HEK293T (cell line): Measurements from ENCODE around the gene HDAC8.
"Not testable (repeated sequence)": the region's sequence is repeated elsewhere in the genome, so short reads cannot be mapped to it uniquely, and the experiment has no call there.

ENCODE experiments used
- CTCF ChIA-PET: fragments of 350-600 bp; formaldehyde crosslinking; extraction: SDS; loops from one replicate; lab custom pipeline; 2021; ENCODE audit warnings: antibody characterized with exemption, inconsistent platforms; lab: Yijun Ruan, JAX
- POLR2A ChIA-PET: fragments of 350-600 bp; formaldehyde crosslinking; extraction: SDS; loops from one replicate; lab custom pipeline; 2020; ENCODE audit warnings: antibody characterized with exemption, inconsistent platforms; lab: Yijun Ruan, JAX
- DNase-seq: peaks from one replicate; pipeline ENCODE4 v3.0.0; 2012; ENCODE audit warnings: mixed read lengths; ENCODE audit errors: extremely low spot score
- ARNT ChIP-seq: fragments of 450-650 bp; IDR thresholded peaks from 2 replicates; pipeline ENCODE4 v1.6.1; 2017; ENCODE audit warnings: mild to moderate bottlenecking
- BHLHE40 ChIP-seq: fragments of 450-650 bp; IDR thresholded peaks from 2 replicates; pipeline ENCODE4 v1.6.1; 2016; ENCODE audit warnings: mild to moderate bottlenecking, moderate library complexity, borderline replicate concordance
- CTBP1 ChIP-seq: fragments of 450-650 bp; IDR thresholded peaks from 2 replicates; pipeline ENCODE4 v1.6.1; 2016; ENCODE audit warnings: borderline replicate concordance
- ELF4 ChIP-seq: fragments of 450-650 bp; IDR thresholded peaks from 2 replicates; pipeline ENCODE4 v1.6.1; 2017; ENCODE audit warnings: antibody characterized with exemption
- FOXA1 ChIP-seq: fragments of 450-650 bp; IDR thresholded peaks from 2 replicates; pipeline ENCODE4 v1.6.1; 2016; ENCODE audit warnings: mild to moderate bottlenecking
- FOXK2 ChIP-seq: fragments of 450-650 bp; IDR thresholded peaks from 2 replicates; pipeline ENCODE4 v1.6.1; 2016; ENCODE audit warnings: mild to moderate bottlenecking
- FOXM1 ChIP-seq: fragments of 450-650 bp; IDR thresholded peaks from 2 replicates; pipeline ENCODE4 v1.6.1; 2017; ENCODE audit warnings: mild to moderate bottlenecking, borderline replicate concordance
- HDGF ChIP-seq: fragments of 450-650 bp; IDR thresholded peaks from 2 replicates; pipeline ENCODE4 v1.6.1; 2017; ENCODE audit warnings: antibody characterized with exemption, borderline replicate concordance
- L3MBTL2 ChIP-seq: fragments of 450-650 bp; conservative IDR thresholded peaks from 2 replicates; pipeline ENCODE4 v1.6.1; 2016; ENCODE audit warnings: mild to moderate bottlenecking
- LEF1 ChIP-seq: fragments of 450-650 bp; IDR thresholded peaks from 2 replicates; pipeline ENCODE4 v1.6.1; 2017; ENCODE audit warnings: mild to moderate bottlenecking, borderline replicate concordance
- NFRKB ChIP-seq: fragments of 450-650 bp; IDR thresholded peaks from 2 replicates; pipeline ENCODE4 v1.6.1; 2016; ENCODE audit warnings: mild to moderate bottlenecking, moderate library complexity
- SP1 ChIP-seq: fragments of 450-650 bp; IDR thresholded peaks from 2 replicates; pipeline ENCODE4 v1.6.1; 2017
- SUZ12 ChIP-seq: fragments of 450-650 bp; IDR thresholded peaks from 2 replicates; pipeline ENCODE4 v1.6.1; 2016; ENCODE audit warnings: mild to moderate bottlenecking
- TARDBP ChIP-seq: fragments of 450-650 bp; IDR thresholded peaks from 2 replicates; pipeline ENCODE4 v1.6.1; 2016
- ZNF384 ChIP-seq: fragments of 450-650 bp; IDR thresholded peaks from 2 replicates; pipeline ENCODE4 v1.6.1; 2016
- TF ChIP-seq, protein P1 (sequence below): fragments of 450-650 bp; IDR thresholded peaks from 2 replicates; pipeline ENCODE4 v1.6.1; 2016

Gene HDAC8

DNA sequence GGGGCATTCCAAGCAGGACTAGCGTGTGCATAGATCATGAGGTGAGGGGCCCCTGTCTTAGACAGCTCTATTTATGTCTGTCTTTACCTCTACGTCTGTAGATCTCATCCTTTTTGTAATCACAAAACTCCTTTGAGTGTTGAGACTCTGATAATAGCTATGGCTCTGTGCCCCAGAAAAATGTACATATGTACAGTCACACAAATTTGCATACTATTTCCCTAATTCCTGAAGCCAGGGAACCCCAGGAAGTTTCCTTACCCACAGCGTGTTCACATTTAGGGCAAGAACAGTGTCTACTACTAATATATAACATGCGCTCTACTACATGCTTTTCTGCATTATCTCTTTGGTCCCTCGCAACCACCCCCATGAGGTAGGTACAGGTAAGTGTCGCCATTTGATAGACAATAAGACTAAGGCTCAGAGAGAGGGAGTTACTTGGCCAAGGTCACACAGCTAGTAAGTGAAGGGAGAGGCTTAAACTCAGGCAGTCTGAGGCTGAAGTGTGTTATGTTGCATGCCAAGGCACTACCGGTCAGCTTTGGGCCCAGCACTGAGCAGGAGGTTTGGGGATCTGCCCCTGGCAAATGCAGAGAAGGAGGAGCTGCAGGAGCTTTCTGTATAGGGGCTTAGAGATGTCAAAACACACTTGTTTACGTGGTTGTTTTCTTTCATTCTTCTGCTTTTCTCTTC lies 245.9 kb downstream of the HDAC8 start:
- POLR2A ChIA-PET = no interaction called here
- TF ChIP-seq ARNT (no peak), SP1 (no peak), ELF4 (no peak), FOXA1 (no peak), ZNF384 (no peak), L3MBTL2 (no peak), FOXK2 (no peak), HDGF (no peak), LEF1 (no peak), BHLHE40 (no peak), FOXM1 (no peak), NFRKB (no peak), TARDBP (no peak)
- TF ChIP-seq, protein P1, sequence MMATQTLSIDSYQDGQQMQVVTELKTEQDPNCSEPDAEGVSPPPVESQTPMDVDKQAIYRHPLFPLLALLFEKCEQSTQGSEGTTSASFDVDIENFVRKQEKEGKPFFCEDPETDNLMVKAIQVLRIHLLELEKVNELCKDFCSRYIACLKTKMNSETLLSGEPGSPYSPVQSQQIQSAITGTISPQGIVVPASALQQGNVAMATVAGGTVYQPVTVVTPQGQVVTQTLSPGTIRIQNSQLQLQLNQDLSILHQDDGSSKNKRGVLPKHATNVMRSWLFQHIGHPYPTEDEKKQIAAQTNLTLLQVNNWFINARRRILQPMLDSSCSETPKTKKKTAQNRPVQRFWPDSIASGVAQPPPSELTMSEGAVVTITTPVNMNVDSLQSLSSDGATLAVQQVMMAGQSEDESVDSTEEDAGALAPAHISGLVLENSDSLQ = no peak
- DNase-seq = no peak
- CTCF ChIA-PET = no interaction called here

DNA sequence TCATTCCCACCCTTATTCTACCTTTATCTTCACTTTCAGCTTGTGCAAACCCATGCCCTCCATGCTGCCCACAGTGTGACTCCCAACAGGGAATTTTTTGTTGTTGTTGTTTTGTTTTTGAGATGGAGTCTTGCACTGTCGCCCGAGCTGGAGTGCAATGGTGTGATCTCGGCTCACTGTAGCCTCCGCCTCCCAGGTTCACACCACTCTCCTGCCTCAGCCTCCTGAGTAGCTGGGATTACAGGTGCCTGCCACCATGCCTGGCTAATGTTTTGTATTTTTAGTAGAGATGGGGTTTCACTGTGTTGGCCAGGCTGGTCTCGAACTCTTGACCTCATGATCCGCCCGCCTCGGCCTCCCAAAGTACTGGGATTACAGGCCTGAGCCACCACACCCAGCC lies 253.0 kb downstream of the HDAC8 start:
- DNase-seq, CTCF ChIA-PET, POLR2A ChIA-PET: not testable (repeated sequence)

DNA sequence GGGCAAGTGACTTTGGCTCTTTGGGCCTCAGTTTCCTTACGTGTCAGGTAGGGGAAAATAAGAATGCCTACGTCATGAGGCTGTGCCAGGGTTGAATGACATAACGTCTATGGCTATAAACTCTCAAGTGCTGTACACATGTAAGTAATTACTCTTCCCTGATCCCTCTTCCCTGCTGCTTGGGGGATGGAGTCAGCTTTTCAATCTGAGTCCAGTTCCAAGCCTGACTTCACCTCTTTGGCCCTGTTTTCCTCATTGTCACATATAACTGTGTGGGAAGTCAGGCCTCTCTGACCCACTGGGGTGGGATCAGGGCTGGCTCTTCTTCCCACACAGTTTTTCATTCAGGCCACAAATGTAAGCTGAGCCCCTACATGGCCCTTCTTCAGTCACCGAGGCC lies 255.5 kb downstream of the HDAC8 start:
- DNase-seq = no peak
- TF ChIP-seq, protein P1 = no peak
- TF ChIP-seq FOXA1 (no peak), SUZ12 (no peak), ARNT (no peak), NFRKB (no peak), SP1 (no peak), ZNF384 (no peak), TARDBP (no peak), BHLHE40 (no peak), FOXM1 (no peak), LEF1 (no peak)
- CTCF ChIA-PET = interaction anchor here (1.2 kb wide), 1 partner anchor 40 kb away, joined by 4 read pairs; the partner anchor contains the start of gene RPS4X
- POLR2A ChIA-PET = interaction anchor here (0.9 to 2.3 kb wide), 3 partner anchors 9 to 40 kb away, joined by 3 to 10 read pairs (median 4); partner anchors contain the start of gene RPS4X

DNA sequence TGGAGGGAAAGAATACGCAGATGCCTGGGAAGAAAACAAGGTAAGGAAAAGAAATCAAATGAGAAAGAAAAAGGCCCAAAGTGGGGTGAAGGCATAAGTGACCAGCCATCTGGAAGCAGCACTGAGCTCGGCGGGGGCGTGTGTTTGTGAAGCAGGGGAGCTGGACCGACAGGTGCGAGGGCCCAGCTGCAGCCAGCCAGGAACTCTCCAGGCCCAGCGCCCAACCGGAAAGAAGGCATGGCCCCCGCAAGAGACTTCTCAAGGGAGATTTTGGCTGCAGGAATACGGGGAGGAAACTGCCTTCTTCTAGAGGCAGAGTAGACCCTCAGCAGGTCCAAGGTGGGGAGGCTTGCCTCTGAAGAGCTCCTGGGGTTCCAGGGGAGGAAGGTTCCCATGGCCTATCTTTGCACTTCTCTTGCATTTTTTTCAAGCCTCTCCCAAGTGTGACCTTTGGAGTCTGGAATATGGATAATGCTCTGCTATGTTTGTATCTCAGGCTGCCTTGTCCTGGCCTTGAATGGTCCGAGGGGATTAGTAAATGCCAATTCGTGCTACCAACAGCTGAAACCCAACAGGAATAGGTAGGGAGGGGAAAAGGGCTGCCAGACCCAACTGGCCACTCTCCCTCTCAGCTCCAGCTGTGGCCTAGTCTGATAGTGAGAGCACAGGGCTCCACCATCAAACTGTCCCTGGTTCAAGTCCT lies 256.1 kb downstream of the HDAC8 start:
- TF ChIP-seq NFRKB (no peak), CTBP1 (no peak), ARNT (no peak), LEF1 (no peak), ELF4 (no peak), BHLHE40 (no peak), FOXK2 (no peak), FOXM1 (no peak), SP1 (no peak), TARDBP (no peak), ZNF384 (no peak), HDGF (no peak), SUZ12 (no peak), FOXA1 (no peak), L3MBTL2 (no peak)
- TF ChIP-seq, protein P1 = no peak
- CTCF ChIA-PET = interaction anchor here (1.2 kb wide), 1 partner anchor 39 kb away, joined by 4 read pairs; the partner anchor contains the start of gene RPS4X
- DNase-seq = no peak
- POLR2A ChIA-PET = interaction anchor here (0.9 to 2.3 kb wide), 2 partner anchors 9 to 40 kb away, joined by 3 to 10 read pairs; partner anchors contain the start of gene RPS4X

DNA sequence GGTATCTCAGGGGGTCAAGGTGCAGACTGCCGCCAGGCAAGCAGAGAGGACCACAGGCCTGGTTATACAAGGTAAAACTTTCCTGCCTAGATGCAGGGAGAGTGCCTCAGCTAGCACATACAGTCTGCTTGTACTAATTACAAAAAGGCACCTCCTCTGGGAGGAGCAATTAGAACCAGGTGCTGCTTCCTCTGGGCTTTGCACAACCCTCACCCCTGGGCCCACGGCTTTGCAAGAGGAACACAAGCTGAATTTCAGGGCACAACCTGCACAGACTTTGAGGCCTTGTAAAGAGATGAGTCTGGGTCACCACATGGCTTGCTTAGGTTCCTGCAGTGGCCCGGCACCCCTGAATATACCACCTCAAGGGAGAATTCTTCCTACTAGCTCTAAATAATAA lies 257.8 kb downstream of the HDAC8 start:
- ChIA-PET POLR2A (interaction anchor here (0.7 kb wide), 1 partner anchor 39 kb away, joined by 4 read pairs; no protein-coding TSS in a partner anchor), CTCF (no interaction called here)
- no peak for TF ChIP-seq NFRKB
- no peak for TF ChIP-seq ZNF384
- no peak for TF ChIP-seq HDGF
- no peak for TF ChIP-seq SUZ12
- TF ChIP-seq BHLHE40 = no peak
- TF ChIP-seq SP1 = no peak
- TF ChIP-seq LEF1 = no peak
- TF ChIP-seq FOXK2 = no peak
- TF ChIP-seq L3MBTL2 = no peak
- no peak for TF ChIP-seq CTBP1
- DNase-seq = no peak
